K562 (cell line): ENCODE measurements around the gene TMEM61. TPM values are rescaled to one million over a fixed set of nuclear protein-coding genes. Genes with fewer than 3 reads are reported as not detected.

Source experiments
- ATAC-seq: fragments of 200-7000 bp; cut with Tn5 transposase; 3 replicates; pipeline ENCODE4 v1.9.1; 2020; ENCODE audit warnings: moderate library complexity
- BruUV-seq: library from RNA; stranded (reverse); fragments of 400-500 nt; replicated peaks from 2 replicates; lab custom pipeline; 2021; lab: Mats Ljungman, UMichigan
- CTCF ChIA-PET: fragments of 300-600 bp; formaldehyde crosslinking; extraction: SDS; loops from one replicate; lab custom pipeline; 2021; ENCODE audit warnings: low intra/inter-chr PET ratio; lab: Yijun Ruan, JAX
- POLR2A ChIA-PET: fragments of 300-600, 350-650 bp; sonication (Branson Sonifier 250); formaldehyde crosslinking; extraction: SDS; loops from one replicate; lab custom pipeline; 2021; ENCODE audit warnings: antibody characterized with exemption, inconsistent platforms; lab: Yijun Ruan, JAX
- DNase-seq, 4 experiments: peaks; one replicate each; pipeline versions ENCODE4 v3.0.0 to v3.0.0-alpha.2; 2011 to 2018; ENCODE audit warnings: low spot score in 3 of 4, mixed read lengths in 3 of 4; ENCODE audit errors: extremely low read depth in 1 of 4
- FAIRE-seq: peaks from 2 replicates; lab custom pipeline; 2011; peaks lifted over from hg19 to GRCh38; lab: Jason Lieb, UNC
- H2AFZ ChIP-seq: 2 replicates; pipeline ENCODE4 v1.6.0; 2011; ENCODE audit warnings: low read depth, low read length, control low read depth, inconsistent platforms
- H3K27ac ChIP-seq: fragments of 200-600 bp; 3 replicates; pipeline ENCODE4 v1.8.0; 2011; ENCODE audit warnings: low read depth, mild to moderate bottlenecking, control low read depth, inconsistent platforms, low read length, moderate library complexity, mixed read lengths; ENCODE audit errors: extremely low read depth
- H3K27me3 ChIP-seq, 2 experiments: fragments of 300-600 bp in 1 of 2; 2 replicates in 1 of 2; 3 replicates in 1 of 2; pipeline versions ENCODE4 v1.6.0 to v1.8.0; 2011; ENCODE audit warnings: inconsistent platforms in 2 of 2, low read length in 2 of 2, mild to moderate bottlenecking in 1 of 2, mixed read lengths in 1 of 2, moderate library complexity in 1 of 2; ENCODE audit not compliant: control insufficient read depth in 2 of 2, insufficient read depth in 2 of 2
- H3K36me3 ChIP-seq: fragments of 300-600 bp; 3 replicates; pipeline ENCODE4 v1.8.0; 2011; ENCODE audit warnings: mild to moderate bottlenecking, low read length, inconsistent platforms; ENCODE audit not compliant: control insufficient read depth, insufficient read depth
- H3K4me1 ChIP-seq, 2 experiments: fragments of 200-600 bp in 1 of 2; replicated peaks in 1 of 2; 2 replicates in 1 of 2; 3 replicates in 1 of 2; pipeline versions ENCODE4 v1.5.1 to v1.8.0; 2011; ENCODE audit warnings: inconsistent platforms in 2 of 2, low read length in 2 of 2, mild to moderate bottlenecking in 1 of 2, mixed read lengths in 1 of 2, moderate library complexity in 1 of 2; ENCODE audit not compliant: control insufficient read depth in 2 of 2, insufficient read depth in 2 of 2
- H3K4me2 ChIP-seq: 2 replicates; pipeline ENCODE4 v1.6.1; 2011; ENCODE audit warnings: low read length, control low read depth, inconsistent platforms, mixed read lengths; ENCODE audit not compliant: insufficient read depth
- H3K4me3 ChIP-seq: fragments of 200-600 bp; sonication (generic), shearing (Covaris generic); 2 replicates; pipeline ENCODE4 v1.5.1; 2016; ENCODE audit warnings: control low read depth, inconsistent platforms
- H3K79me2 ChIP-seq: fragments of 200-600 bp; 3 replicates; pipeline ENCODE4 v1.8.0; 2011; ENCODE audit warnings: low read length, inconsistent platforms; ENCODE audit not compliant: control insufficient read depth, insufficient read depth
- H3K9ac ChIP-seq, 2 experiments: 2 replicates each; pipeline versions ENCODE4 v1.6.0 to v1.6.1; 2011; ENCODE audit warnings: low read depth in 2 of 2, low read length in 2 of 2, control low read depth in 1 of 2, inconsistent platforms in 1 of 2, mild to moderate bottlenecking in 1 of 2, mixed read lengths in 1 of 2; ENCODE audit not compliant: insufficient read depth in 1 of 2
- H3K9me1 ChIP-seq: one replicate; pipeline ENCODE4 v1.6.0; 2011; ENCODE audit warnings: inconsistent platforms, mild to moderate bottlenecking, low read length, moderate library complexity; ENCODE audit not compliant: control insufficient read depth, insufficient read depth
- H3K9me3 ChIP-seq: replicated peaks from 2 replicates; pipeline ENCODE4 v1.5.1; 2011; ENCODE audit warnings: low read depth, low read length, inconsistent platforms; ENCODE audit not compliant: control insufficient read depth, insufficient read depth
- H4K20me1 ChIP-seq: replicated peaks from 2 replicates; pipeline ENCODE4 v1.6.1; 2011; ENCODE audit warnings: low read length, inconsistent platforms, mixed read lengths; ENCODE audit not compliant: control insufficient read depth, insufficient read depth
- ARHGAP35 ChIP-seq: fragments of 450-650 bp; IDR thresholded peaks from 2 replicates; pipeline ENCODE4 v1.6.1; 2018; ENCODE audit not compliant: partially characterized antibody
- E2F5 ChIP-seq: sonication (generic); formaldehyde crosslinking; IDR thresholded peaks from 2 replicates; pipeline ENCODE4 v1.8.0; 2022; ENCODE audit warnings: mild to moderate bottlenecking, missing genetic modification reagents
- NCOA4 ChIP-seq: fragments of 450-650 bp; IDR thresholded peaks from 2 replicates; pipeline ENCODE4 v1.6.1; 2018; ENCODE audit warnings: mild to moderate bottlenecking; ENCODE audit not compliant: partially characterized antibody
- SPI1 ChIP-seq: IDR thresholded peaks from 2 replicates; pipeline ENCODE4 v1.6.1; 2011; ENCODE audit warnings: low read depth, low read length, control low read depth, borderline replicate concordance
- TSC22D4 ChIP-seq: fragments of 450-650 bp; IDR thresholded peaks from 2 replicates; pipeline ENCODE4 v1.6.1; 2016; ENCODE audit warnings: missing genetic modification characterization, missing biosample characterization, control low read depth
- ZBTB2 ChIP-seq: fragments of 450-650 bp; IDR thresholded peaks from 2 replicates; pipeline ENCODE4 v1.6.1; 2016; ENCODE audit warnings: antibody characterized with exemption
- ZKSCAN1 ChIP-seq: fragments of 150-350 bp; IDR thresholded peaks from 2 replicates; pipeline ENCODE4 v1.6.1; 2016; ENCODE audit warnings: low read depth, low read length
- ZNF146 ChIP-seq: IDR thresholded peaks from one replicate; pipeline ENCODE4 v1.6.1; 2018; ENCODE audit warnings: missing compliant biosample characterization; ENCODE audit not compliant: unreplicated experiment
- ZNF354B ChIP-seq: fragments of 250-450 bp; sonication (Bioruptor Pico); IDR thresholded peaks from 2 replicates; pipeline ENCODE4 v1.4.0; 2020
- WGBS: fragments of 100-300 bp; shearing (Covaris generic); methylation state at CpG from one replicate; pipeline ENCODE4 v1.1.6; 2016; ENCODE audit warnings: low coverage, mixed read lengths; ENCODE audit not compliant: insufficient coverage; ENCODE audit errors: missing lambda C conversion rate; 5-methylcytosine and 5-hydroxymethylcytosine counted together
- in situ Hi-C: fragments of 300-500 bp; cut with MboI; formaldehyde crosslinking; loops from 4 replicates; pipeline ENCODE4 v1.15.0; 2018; ENCODE audit warnings: inconsistent platforms, mixed read lengths
- intact Hi-C: fragments of 100-400 bp; cut with micrococcal nuclease; formaldehyde crosslinking; loops from 2 replicates; pipeline ENCODE4 v1.14.2; 2022
- polyA plus RNA-seq, 8 experiments: library from polyadenylated mRNA; depleted of rRNA in 4 of 8; stranded (reverse) in 5 of 8; unstranded in 3 of 8; fragments of >200 nt; fragmentation: Nextera tagmentation in 2 of 8; fragmentation: Illumina TruSeq in 1 of 8; extraction: Ambion mirVana in 2 of 8; extraction: Trizol in 1 of 8; gene quantifications; 2 replicates each; pipeline versions ENCODE4 v1.2.1 to v1.2.3, GENCODE V29; 2011 to 2014; ENCODE audit warnings: inconsistent platforms in 1 of 8, missing spikeins in 1 of 8
- total RNA-seq, 7 experiments: library from RNA; depleted of rRNA in 6 of 7; stranded (reverse); fragments of >200 nt in 6 of 7; fragmentation: Illumina TruSeq in 2 of 7; extraction: Trizol in 2 of 7; gene quantifications; 2 replicates each; pipeline versions ENCODE4 v1.2.1 to v1.2.3, GENCODE V29; 2011 to 2021; ENCODE audit warnings: low replicate concordance in 1 of 7
- TF ChIP-seq, protein P1 (sequence below): fragments of 250-450 bp; sonication (Bioruptor Pico); IDR thresholded peaks from 2 replicates; pipeline ENCODE4 v1.5.0; 2021

TMEM61 gene
- total and polyA plus RNA-seq, 9 of the 15 experiments (the other 6 are each of a cell fraction or from before 2014, with no cell fraction given): not detected

GRCh38 chr1:54968551-54968950 is 11.9 kb upstream of the TMEM61 start:
- no peaks in the 10 kb centered on the region for H3K9me3 ChIP-seq
- no peak overlapping the region for H3K9ac ChIP-seq
- no peak overlapping the region for H3K27ac ChIP-seq
- no peak overlapping the region for H2AFZ ChIP-seq
- ATAC-seq (no peak), DNase-seq (no peak), FAIRE-seq (no peak)
- H3K27me3 ChIP-seq: peaks cover 14 to 41% of the 10 kb centered on the region in 2 experiments
- no peak overlapping the region for H3K4me3 ChIP-seq
- WGBS: 5% methylated on average over 4 of the region's 4 CpGs
- peaks cover 0 to 10% of the 10 kb centered on the region in 2 experiments; a peak in 2 of 5 replicates for H3K4me1 ChIP-seq
- in situ Hi-C loops: no loop called here
- H3K36me3 ChIP-seq: no peaks in the 10 kb centered on the region
- TF ChIP-seq ZBTB2 (no peak), ARHGAP35 (no peak), ZKSCAN1 (no peak), TSC22D4 (tag) (no peak), SPI1 (no peak), NCOA4 (no peak), E2F5 (CRISPR knock-in tag) (no peak), ZNF354B (CRISPR knock-in tag) (no peak), ZNF146 (no peak)
- TF ChIP-seq, protein P1, sequence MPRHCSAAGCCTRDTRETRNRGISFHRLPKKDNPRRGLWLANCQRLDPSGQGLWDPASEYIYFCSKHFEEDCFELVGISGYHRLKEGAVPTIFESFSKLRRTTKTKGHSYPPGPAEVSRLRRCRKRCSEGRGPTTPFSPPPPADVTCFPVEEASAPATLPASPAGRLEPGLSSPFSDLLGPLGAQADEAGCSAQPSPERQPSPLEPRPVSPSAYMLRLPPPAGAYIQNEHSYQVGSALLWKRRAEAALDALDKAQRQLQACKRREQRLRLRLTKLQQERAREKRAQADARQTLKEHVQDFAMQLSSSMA (CRISPR knock-in tag): no peak
- TF ChIP-seq, all 486 proteins: peak for 0
- ChIA-PET CTCF (no interaction called here), POLR2A (no interaction called here)
- no peak overlapping the region for H3K4me2 ChIP-seq
- intact Hi-C loops: no loop called here
- no TSS peak for BruUV-seq
- H3K9me1 ChIP-seq: no peaks in the 10 kb centered on the region
- no peaks in the 10 kb centered on the region for H4K20me1 ChIP-seq
- H3K79me2 ChIP-seq: no peaks in the 10 kb centered on the region
